ENCODE results near the gene OCA2.

GRCh38 chr15:27744641-27745040 is 354.5 kb downstream of the OCA2 start:
- TF ChIP-seq EP300 (IDR thresholded peaks at IDR 0.05; ENCODE audit: borderline replicate concordance): no peak
- no peak for TF ChIP-seq RAD21 (IDR thresholded peaks at IDR 0.05; ENCODE audit: low read depth)
- no peak for TF ChIP-seq YY1 (IDR thresholded peaks at IDR 0.05; ENCODE audit: low read depth)
- TF ChIP-seq MAX (IDR thresholded peaks at IDR 0.05): no peak
